Right atrium auricular region (tissue), 2 donors: ENCODE results near the gene ZFP28. TPM values are rescaled to one million over a fixed set of nuclear protein-coding genes. Genes with fewer than 3 reads are reported as not detected.

Experiments
- DNase-seq: peaks from one replicate; pipeline ENCODE4 v3.0.0-alpha.2; 2019; ENCODE audit warnings: low spot score
- H3K27ac ChIP-seq, 2 donors: fragments of 200-600 bp; sonication (generic); 1 replicate in 1 of 2; 2 replicates in 1 of 2; pipeline ENCODE4 v1.5.1; 2016 to 2019
- H3K27me3 ChIP-seq, 2 donors: fragments of 200-600 bp; sonication (generic); one replicate each; pipeline versions ENCODE4 v1.5.1 to v1.6.0; 2017 to 2019
- H3K36me3 ChIP-seq: fragments of 200-600 bp; sonication (generic); one replicate; pipeline ENCODE4 v1.5.1; 2016
- H3K4me1 ChIP-seq, 2 donors: fragments of 200-600 bp; sonication (generic); one replicate each; pipeline versions ENCODE4 v1.5.1 to v1.6.0; 2017 to 2019
- H3K4me3 ChIP-seq, 2 donors: fragments of 200-600 bp; sonication (generic); 1 replicate in 1 of 2; 2 replicates in 1 of 2; pipeline ENCODE4 v1.5.1; 2017 to 2019; ENCODE audit warnings: mild to moderate bottlenecking in 1 of 2, moderate library complexity in 1 of 2
- H3K9me3 ChIP-seq, 2 donors: fragments of 200-600 bp; sonication (generic); one replicate each; pipeline ENCODE4 v1.5.1; 2019
- CTCF ChIP-seq, 2 donors: fragments of 200-600 bp; sonication (generic); IDR thresholded peaks; one replicate each; pipeline ENCODE4 v1.5.1; 2019; ENCODE audit warnings: antibody characterized with exemption in 2 of 2
- total RNA-seq, 2 donors: library from RNA; depleted of rRNA; stranded (reverse); fragments of >200 nt; gene quantifications; one replicate each; pipeline ENCODE4 v1.1.0, GENCODE V29; 2016

Gene ZFP28
- total RNA-seq = 1 to 10 TPM; 4.0 to 4.6 TPM

GRCh38 chr19:56538761-56539263, at the start of gene ZFP28:
TSS of gene ZFP28 (plus strand) at chr19:56538948. CDS start at chr19:56539019, 71 bp downstream.
- Histone ChIP-seq H3K27me3 (no peaks in the 10 kb centered on the region), H3K9me3 (peaks cover 0 to 50% of the 10 kb centered on the region in 2 donors), H3K36me3 (peaks cover 16% of the 10 kb centered on the region), H3K27ac (peak within 1 kb of the TSS; percentile 90 to 93), H3K4me1 (peaks cover 0 to 19% of the 10 kb centered on the region in 2 donors), H3K4me3 (peak within 1 kb of the TSS; percentile 68 to 82)
- no peak for DNase-seq
- TF ChIP-seq CTCF (IDR thresholded peaks at IDR 0.05) = no peak

GRCh38 chr19:56491399-56491798, 47.3 kb upstream of the ZFP28 start:
- Histone ChIP-seq H3K27me3 (no peaks in the 10 kb centered on the region), H3K36me3 (peaks cover 19% of the 10 kb centered on the region), H3K4me1 (peaks cover 0 to 5% of the 10 kb centered on the region in 2 donors), H3K4me3 (no peak overlapping the region), H3K9me3 (peaks cover 0 to 19% of the 10 kb centered on the region in 2 donors), H3K27ac (no peak overlapping the region)
- no peak for TF ChIP-seq CTCF (IDR thresholded peaks at IDR 0.05)
- DNase-seq = no peak

GRCh38 chr19:56504581-56504980, 34.2 kb upstream of the ZFP28 start:
- Histone ChIP-seq H3K27ac (no peak overlapping the region), H3K36me3 (no peaks in the 10 kb centered on the region), H3K27me3 (no peaks in the 10 kb centered on the region), H3K4me1 (peaks cover 0 to 10% of the 10 kb centered on the region in 2 donors), H3K9me3 (peaks cover 0 to 3% of the 10 kb centered on the region in 2 donors), H3K4me3 (no peak overlapping the region)
- DNase-seq = no peak
- no peak for TF ChIP-seq CTCF (IDR thresholded peaks at IDR 0.05)

- H3K4me3 ChIP-seq = peak within 1 kb of the TSS; percentile 71 to 74
- no peak for TF ChIP-seq CTCF (IDR thresholded peaks at IDR 0.05)
- peak within 1 kb of the TSS; percentile 95 to 99 for H3K27ac ChIP-seq
- no peaks in the 10 kb centered on the region for H3K36me3 ChIP-seq
- no peaks in the 10 kb centered on the region for H3K27me3 ChIP-seq
- DNase-seq = peak; percentile 96
- H3K9me3 ChIP-seq = peaks cover 0 to 6% of the 10 kb centered on the region in 2 donors
- peaks cover 0 to 10% of the 10 kb centered on the region in 2 donors for H3K4me1 ChIP-seq
Observed at GRCh38 chr19:56507446-56508289, 31.1 kb upstream of the ZFP28 start, which contains the start of gene ZNF471. TSS of gene ZNF471 (plus strand) at chr19:56507855. CDS start at chr19:56511572, 3,717 bp downstream.

GRCh38 chr19:56508290-56508778, 30.4 kb upstream of the ZFP28 start:
- H3K27ac ChIP-seq = peak overlapping the region; percentile 95 to 99
- H3K27me3 ChIP-seq = no peaks in the 10 kb centered on the region
- TF ChIP-seq CTCF (IDR thresholded peaks at IDR 0.05) = no peak
- no peaks in the 10 kb centered on the region for H3K36me3 ChIP-seq
- H3K9me3 ChIP-seq = peaks cover 0 to 12% of the 10 kb centered on the region in 2 donors
- peak overlapping the region; percentile 71 to 74 for H3K4me3 ChIP-seq
- no peak for DNase-seq
- H3K4me1 ChIP-seq = peaks cover 0 to 10% of the 10 kb centered on the region in 2 donors
